SK-N-SH treated with all-trans-retinoic acid at 6 μM for 48 hours (cell line): Measurements from ENCODE around the gene PAQR9.

Experiments used
- ATAC-seq: fragments of 200-7000 bp; cut with Tn5 transposase; 3 replicates; pipeline ENCODE4 v1.9.1; 2020; ENCODE audit warnings: mild to moderate bottlenecking, moderate library complexity
- BACH2 ChIP-seq: fragments of 250-450 bp; sonication (Bioruptor Pico); IDR thresholded peaks from 2 replicates; pipeline ENCODE4 v1.9.0; 2021; ENCODE audit warnings: mild to moderate bottlenecking, borderline replicate concordance
- CREB5 ChIP-seq: fragments of 250-450 bp; sonication (Bioruptor Pico); IDR thresholded peaks from 2 replicates; pipeline ENCODE4 v1.5.1; 2020; ENCODE audit warnings: low read depth, mild to moderate bottlenecking, moderate library complexity
- CSRNP3 ChIP-seq: fragments of 250-450 bp; sonication (Bioruptor Pico); IDR thresholded peaks from 2 replicates; pipeline ENCODE4 v1.5.1; 2021; ENCODE audit warnings: mild to moderate bottlenecking, moderate library complexity
- ESRRG ChIP-seq: fragments of 250-450 bp; sonication (Bioruptor Pico); IDR thresholded peaks from 2 replicates; pipeline ENCODE4 v1.6.1; 2021; ENCODE audit warnings: mild to moderate bottlenecking
- ISL1 ChIP-seq: fragments of 250-450 bp; sonication (Bioruptor Pico); IDR thresholded peaks from 2 replicates; pipeline ENCODE4 v2.1.2; 2022; ENCODE audit warnings: mild to moderate bottlenecking, moderate library complexity
- PATZ1 ChIP-seq: fragments of 250-450 bp; sonication (Bioruptor Pico); IDR thresholded peaks from 2 replicates; pipeline ENCODE4 v1.8.0; 2020; ENCODE audit warnings: mild to moderate bottlenecking, moderate library complexity, borderline replicate concordance
- POU6F1 ChIP-seq: fragments of 250-450 bp; sonication (Bioruptor Pico); IDR thresholded peaks from 2 replicates; pipeline ENCODE4 v1.8.0; 2021; ENCODE audit warnings: low read depth, mild to moderate bottlenecking, moderate library complexity, borderline replicate concordance
- PPARA ChIP-seq: fragments of 250-450 bp; sonication (Bioruptor Pico); IDR thresholded peaks from 2 replicates; pipeline ENCODE4 v1.5.0; 2020; ENCODE audit warnings: mild to moderate bottlenecking, borderline replicate concordance
- RARB ChIP-seq: fragments of 250-450 bp; sonication (Bioruptor Pico); IDR thresholded peaks from 2 replicates; pipeline ENCODE4 v1.8.0; 2021; ENCODE audit warnings: mild to moderate bottlenecking, moderate library complexity
- TOX ChIP-seq: fragments of 250-450 bp; sonication (Bioruptor Pico); IDR thresholded peaks from 2 replicates; pipeline ENCODE4 v1.8.0; 2021; ENCODE audit warnings: mild to moderate bottlenecking, moderate library complexity, borderline replicate concordance
- TSHZ2 ChIP-seq: fragments of 250-450 bp; sonication (Bioruptor Pico); IDR thresholded peaks from 2 replicates; pipeline ENCODE4 v1.5.0; 2020; ENCODE audit warnings: mild to moderate bottlenecking, moderate library complexity
- ZC3H10 ChIP-seq: fragments of 250-450 bp; sonication (Bioruptor Pico); IDR thresholded peaks from 2 replicates; pipeline ENCODE4 v1.5.1; 2021; ENCODE audit warnings: mild to moderate bottlenecking, moderate library complexity
- ZFP3 ChIP-seq: fragments of 250-450 bp; sonication (Bioruptor Pico); IDR thresholded peaks from 2 replicates; pipeline ENCODE4 v1.5.0; 2020; ENCODE audit warnings: mild to moderate bottlenecking, moderate library complexity
- ZFP30 ChIP-seq: fragments of 450-650 bp; formaldehyde crosslinking; IDR thresholded peaks from 2 replicates; pipeline ENCODE4 v1.5.0; 2022; ENCODE audit warnings: mild to moderate bottlenecking, moderate library complexity
- ZNF565 ChIP-seq: fragments of 450-650 bp; formaldehyde crosslinking; conservative IDR thresholded peaks from 2 replicates; pipeline ENCODE4 v1.5.0; 2020; ENCODE audit warnings: low read depth, mild to moderate bottlenecking, moderate library complexity
- ZNF70 ChIP-seq: fragments of 450-650 bp; formaldehyde crosslinking; IDR thresholded peaks from 2 replicates; pipeline ENCODE4 v1.5.0; 2020; ENCODE audit warnings: mild to moderate bottlenecking, moderate library complexity
- ZNF8 ChIP-seq: fragments of 450-650 bp; formaldehyde crosslinking; IDR thresholded peaks from 2 replicates; pipeline ENCODE4 v1.5.0; 2020; ENCODE audit warnings: mild to moderate bottlenecking, moderate library complexity

The PAQR9 gene

GRCh38 chr3:142987707-142988106, 24.2 kb upstream of the PAQR9 start (continued):
- TF ChIP-seq CSRNP3 (CRISPR knock-in tag) (no peak), ZNF8 (CRISPR knock-in tag) (no peak)

- TF ChIP-seq CREB5 (CRISPR knock-in tag) (no peak), ZNF70 (CRISPR knock-in tag) (no peak), PATZ1 (CRISPR knock-in tag) (no peak), ZNF565 (no peak), ZFP30 (no peak), RARB (CRISPR knock-in tag) (no peak), ZFP3 (CRISPR knock-in tag) (no peak), TSHZ2 (CRISPR knock-in tag) (no peak), PPARA (CRISPR knock-in tag) (no peak), ZC3H10 (no peak)
- ATAC-seq = peak; percentile 91
These were observed 23.7 kb upstream of the PAQR9 start for GRCh38 chr3:142987080-142987700.

- TF ChIP-seq TSHZ2 (CRISPR knock-in tag) (no peak), TOX (CRISPR knock-in tag) (no peak), ZFP30 (no peak), CREB5 (CRISPR knock-in tag) (no peak), ISL1 (CRISPR knock-in tag) (no peak), POU6F1 (CRISPR knock-in tag) (no peak), BACH2 (CRISPR knock-in tag) (no peak), ZFP3 (CRISPR knock-in tag) (no peak), ZNF8 (CRISPR knock-in tag) (no peak), ESRRG (CRISPR knock-in tag) (no peak), RARB (CRISPR knock-in tag) (no peak)
- no peak for ATAC-seq
These were observed 20.8 kb upstream of the PAQR9 start for GRCh38 chr3:142984255-142984654.
